ENCODE data around the gene NRARP.
A peak's percentile ranks its signal among the peaks of the same experiment; 100 is the strongest.

Gene NRARP

GRCh38 chr9:137321726-137322361 is 19.8 kb upstream of the NRARP start:
- no peak for DNase-seq

GRCh38 chr9:137320555-137321384 is 18.7 kb upstream of the NRARP start:
- peak; percentile 91 for DNase-seq

GRCh38 chr9:137319739-137320551 is 17.9 kb upstream of the NRARP start:
- no peak for DNase-seq

GRCh38 chr9:137319011-137319738 is 17.1 kb upstream of the NRARP start:
- DNase-seq: no peak

GRCh38 chr9:137318602-137319001 is 16.5 kb upstream of the NRARP start:
- no peak for DNase-seq

GRCh38 chr9:137317718-137318511 is 15.8 kb upstream of the NRARP start:
- no peak for DNase-seq

- no peak for DNase-seq
Observed at GRCh38 chr9:137317021-137317717, 15.1 kb upstream of the NRARP start.

- DNase-seq: peak; percentile 80
Observed at GRCh38 chr9:137316012-137316981, 14.2 kb upstream of the NRARP start.

- DNase-seq: no peak
Observed at GRCh38 chr9:137315581-137316011, 13.5 kb upstream of the NRARP start.

- DNase-seq: no peak
Observed at GRCh38 chr9:137314561-137315560, 12.8 kb upstream of the NRARP start.

- DNase-seq: no peak
Observed at GRCh38 chr9:137313956-137314560, 12.0 kb upstream of the NRARP start.

GRCh38 chr9:137313326-137313936 is 11.4 kb upstream of the NRARP start:
- DNase-seq: no peak

GRCh38 chr9:137312852-137313325 is 10.8 kb upstream of the NRARP start:
- no peak for DNase-seq

GRCh38 chr9:137311986-137312851 is 10.1 kb upstream of the NRARP start:
- peak; percentile 0 for DNase-seq

- DNase-seq: peak; percentile 0
Observed at GRCh38 chr9:137311171-137311985, 9.3 kb upstream of the NRARP start.
